Airway epithelial cell (primary cell): ENCODE data around the gene PRR9. TPM values are rescaled to one million over a fixed set of nuclear protein-coding genes. Genes with fewer than 3 reads are reported as not detected.

Experiments
- total RNA-seq: library from RNA; depleted of rRNA; stranded (reverse); fragments of >200 nt; gene quantifications from 2 replicates; pipeline ENCODE4 v1.2.3, GENCODE V29; 2015

PRR9 gene, protein sequence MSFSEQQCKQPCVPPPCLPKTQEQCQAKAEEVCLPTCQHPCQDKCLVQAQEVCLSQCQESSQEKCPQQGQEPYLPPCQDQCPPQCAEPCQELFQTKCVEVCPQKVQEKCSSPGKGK
- total RNA-seq, result not detected in 2 replicates

DNA sequence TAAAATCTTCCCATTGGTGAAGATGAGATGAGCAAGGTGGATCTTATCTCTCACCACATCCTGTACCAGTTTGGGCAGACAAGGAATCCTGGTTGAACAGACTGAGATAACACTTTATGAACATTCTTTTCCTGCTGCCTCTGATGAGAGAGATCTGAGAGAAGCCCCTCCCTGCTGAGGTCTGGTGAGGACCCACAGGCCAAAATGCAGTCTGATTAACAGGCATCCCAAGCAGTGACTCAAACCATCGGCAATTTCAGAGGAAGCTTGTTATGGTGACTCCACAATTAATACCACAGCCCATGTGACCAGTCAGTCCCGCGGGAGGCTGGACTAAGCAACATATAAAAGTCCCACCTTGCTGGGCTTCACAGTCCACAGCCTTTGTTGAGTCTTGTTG, at the start of gene PRR9:
TSS of gene PRR9 (plus strand) at position 373 of the 400 bp plus-strand sequence. CDS start 561 bp downstream, outside the sequence.

DNA sequence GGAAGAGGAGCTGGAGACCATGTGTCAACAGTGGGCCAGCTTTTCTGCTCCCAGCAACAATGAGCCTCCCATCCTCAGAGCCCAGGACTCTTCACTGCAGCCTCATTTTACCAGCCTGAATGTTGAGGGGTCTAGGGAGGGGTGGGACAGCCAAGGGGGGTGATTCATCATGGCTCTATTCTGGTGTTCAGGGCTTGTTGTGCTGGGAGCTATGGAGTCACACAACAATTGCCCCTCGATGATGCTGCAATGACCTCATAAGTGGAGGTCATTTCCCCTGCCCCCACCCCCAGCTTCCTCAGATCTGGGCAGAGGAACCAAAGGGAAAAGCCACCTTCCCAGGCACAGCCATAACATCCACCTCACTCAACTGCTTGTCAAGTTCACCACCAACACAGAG, 14.3 kb upstream of the PRR9 start, which contains the start of gene LELP1:
TSS of gene LELP1 (plus strand) at position 301 of the 400 bp plus-strand sequence. CDS start 1,278 bp downstream, outside the sequence.

DNA sequence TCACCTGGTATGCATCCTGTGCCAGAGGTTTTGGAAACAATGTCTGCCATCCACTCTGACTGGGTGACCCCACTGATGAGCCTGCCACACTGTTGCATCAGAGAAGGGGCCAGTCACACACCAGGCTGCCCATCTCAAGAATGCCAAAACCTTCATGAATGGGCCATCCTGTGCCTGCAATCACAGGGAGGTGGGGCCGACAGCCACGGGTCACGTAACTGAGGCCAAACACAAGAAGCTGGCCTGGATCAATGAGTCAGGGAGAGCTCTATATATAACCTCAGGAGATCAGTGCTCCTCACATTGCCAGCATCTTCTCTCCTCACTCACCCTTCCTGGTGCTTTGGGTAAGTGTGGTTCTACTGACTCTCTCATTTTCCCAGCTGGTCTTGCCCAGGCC, 42.0 kb downstream of the PRR9 start, which contains the start of gene LORICRIN:
TSS of gene LORICRIN (plus strand) at position 301 of the 400 bp plus-strand sequence. CDS start 1,263 bp downstream, outside the sequence.

Other genes with a start within 250 kb of the PRR9 start
- not detected in 2 replicates for gene SPRR4, start 246.9 kb upstream of the PRR9 start, total RNA-seq
- gene SPRR1A, start 233.5 kb upstream of the PRR9 start, total RNA-seq, result 83.3 and 172 TPM in 2 replicates
- 286 and 324 TPM in 2 replicates for gene SPRR3, start 215.8 kb upstream of the PRR9 start, total RNA-seq
- gene SPRR1B, start 186.4 kb upstream of the PRR9 start, total RNA-seq, result 1,378 and 2,304 TPM in 2 replicates
- gene SPRR2D, start 176.5 kb upstream of the PRR9 start, total RNA-seq, result 14.5 and 17.9 TPM in 2 replicates
- gene SPRR2A, start 160.1 kb upstream of the PRR9 start, total RNA-seq, result 8.3 and 8.4 TPM in 2 replicates
- gene SPRR2B, start 146.0 kb upstream of the PRR9 start, total RNA-seq, result not detected in 2 replicates
- 5.4 and 6.5 TPM in 2 replicates for gene SPRR2E, start 123.1 kb upstream of the PRR9 start, total RNA-seq
- 0.28 TPM in 1 of 2 replicates, not detected in the other for gene SPRR2F, start 104.1 kb upstream of the PRR9 start, total RNA-seq
- gene SPRR2G, start 66.7 kb upstream of the PRR9 start, total RNA-seq, result not detected in 2 replicates
- not detected in 2 replicates for gene LELP1, start 14.2 kb upstream of the PRR9 start, total RNA-seq
- not detected in 2 replicates for gene LORICRIN, start 42.1 kb downstream of the PRR9 start, total RNA-seq
- 2.5 and 6.0 TPM in 2 replicates for gene PGLYRP3, start 95.4 kb downstream of the PRR9 start, total RNA-seq
- 3.5 and 10.7 TPM in 2 replicates for gene PGLYRP4, start 131.3 kb downstream of the PRR9 start, total RNA-seq
- 4,961 and 5,057 TPM in 2 replicates for gene S100A9, start 140.3 kb downstream of the PRR9 start, total RNA-seq
- 4.7 and 5.3 TPM in 2 replicates for gene S100A12, start 158.0 kb downstream of the PRR9 start, total RNA-seq
- gene S100A8, start 173.5 kb downstream of the PRR9 start, total RNA-seq, result 1,254 and 1,417 TPM in 2 replicates
- gene S100A7A, start 198.9 kb downstream of the PRR9 start, total RNA-seq, result not detected in 2 replicates
- gene S100A7, start 243.1 kb downstream of the PRR9 start, total RNA-seq, result 0.42 and 3.5 TPM in 2 replicates